Colonic mucosa (tissue), 4 donors: ENCODE results near the gene PLEKHA1. TPM values are rescaled to one million over a fixed set of nuclear protein-coding genes. Genes with fewer than 3 reads are reported as not detected.

ENCODE experiments used
- DNase-seq: peaks from one replicate; pipeline ENCODE4 v3.0.0-alpha.2; 2020
- H3K27ac ChIP-seq: fragments of 200-600 bp; one replicate; pipeline ENCODE4 v1.8.0; 2021
- H3K27me3 ChIP-seq: fragments of 200-600 bp; one replicate; pipeline ENCODE4 v1.8.0; 2021
- H3K36me3 ChIP-seq: fragments of 200-600 bp; one replicate; pipeline ENCODE4 v1.8.0; 2021
- H3K4me1 ChIP-seq: fragments of 200-600 bp; one replicate; pipeline ENCODE4 v1.8.0; 2021; ENCODE audit warnings: mild to moderate bottlenecking
- H3K4me3 ChIP-seq: fragments of 200-600 bp; one replicate; pipeline ENCODE4 v1.8.0; 2021
- H3K9ac ChIP-seq, 2 donors: one replicate each; pipeline ENCODE4 v1.7.0; 2013; ENCODE audit warnings: control low read depth in 2 of 2, low read depth in 2 of 2, low read length in 2 of 2
- H3K9me3 ChIP-seq: fragments of 200-600 bp; one replicate; pipeline ENCODE4 v1.8.0; 2021
- intact Hi-C: fragments of 100-400 bp; cut with DNase I; formaldehyde crosslinking; loops from one replicate; pipeline ENCODE4 v1.14.1; 2022
- total RNA-seq, 2 donors: library from RNA; stranded (reverse); fragmentation: NEBNext Ultra II Directional in 1 of 2; extraction: Animal tissue kit (Norgen Biotek cat#: 25700) in 1 of 2; gene quantifications; one replicate each; pipeline ENCODE4 v1.2.1, GENCODE V29; 2021
- TF ChIP-seq, protein P1 (sequence below): fragments of 200-600 bp; IDR thresholded peaks from one replicate; pipeline ENCODE4 v1.8.0; 2022; ENCODE audit warnings: antibody characterized with exemption, mild to moderate bottlenecking
- donor health status: healthy.
- donor health status: DM: no; HTN: no; CAD: no.
- donor health status: DM: no; HTN: no; CAD: no.

PLEKHA1 gene
- total RNA-seq, result 10 to 100 TPM; 34.8 to 55.6 TPM

- Histone ChIP-seq H3K9me3 (no peaks in the 10 kb centered on the region), H3K4me1 (no peaks in the 10 kb centered on the region), H3K36me3 (no peaks in the 10 kb centered on the region), H3K27ac (peak within 1 kb of the TSS; percentile 98), H3K4me3 (peak within 1 kb of the TSS; percentile 66), H3K27me3 (no peaks in the 10 kb centered on the region), H3K9ac (peak within 1 kb of the TSS; percentile 77 to 90)
- DNase-seq, result peak; percentile 94
- TF ChIP-seq, protein P1, sequence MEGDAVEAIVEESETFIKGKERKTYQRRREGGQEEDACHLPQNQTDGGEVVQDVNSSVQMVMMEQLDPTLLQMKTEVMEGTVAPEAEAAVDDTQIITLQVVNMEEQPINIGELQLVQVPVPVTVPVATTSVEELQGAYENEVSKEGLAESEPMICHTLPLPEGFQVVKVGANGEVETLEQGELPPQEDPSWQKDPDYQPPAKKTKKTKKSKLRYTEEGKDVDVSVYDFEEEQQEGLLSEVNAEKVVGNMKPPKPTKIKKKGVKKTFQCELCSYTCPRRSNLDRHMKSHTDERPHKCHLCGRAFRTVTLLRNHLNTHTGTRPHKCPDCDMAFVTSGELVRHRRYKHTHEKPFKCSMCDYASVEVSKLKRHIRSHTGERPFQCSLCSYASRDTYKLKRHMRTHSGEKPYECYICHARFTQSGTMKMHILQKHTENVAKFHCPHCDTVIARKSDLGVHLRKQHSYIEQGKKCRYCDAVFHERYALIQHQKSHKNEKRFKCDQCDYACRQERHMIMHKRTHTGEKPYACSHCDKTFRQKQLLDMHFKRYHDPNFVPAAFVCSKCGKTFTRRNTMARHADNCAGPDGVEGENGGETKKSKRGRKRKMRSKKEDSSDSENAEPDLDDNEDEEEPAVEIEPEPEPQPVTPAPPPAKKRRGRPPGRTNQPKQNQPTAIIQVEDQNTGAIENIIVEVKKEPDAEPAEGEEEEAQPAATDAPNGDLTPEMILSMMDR, result no peak
- intact Hi-C loops, result no loop called here
Measured at GRCh38 chr10:122374237-122374858, at the start of gene PLEKHA1. PLEKHA1 (plus strand) TSS chr10:122374708; CDS start chr10:122393201, 18,493 bp downstream.

DNA sequence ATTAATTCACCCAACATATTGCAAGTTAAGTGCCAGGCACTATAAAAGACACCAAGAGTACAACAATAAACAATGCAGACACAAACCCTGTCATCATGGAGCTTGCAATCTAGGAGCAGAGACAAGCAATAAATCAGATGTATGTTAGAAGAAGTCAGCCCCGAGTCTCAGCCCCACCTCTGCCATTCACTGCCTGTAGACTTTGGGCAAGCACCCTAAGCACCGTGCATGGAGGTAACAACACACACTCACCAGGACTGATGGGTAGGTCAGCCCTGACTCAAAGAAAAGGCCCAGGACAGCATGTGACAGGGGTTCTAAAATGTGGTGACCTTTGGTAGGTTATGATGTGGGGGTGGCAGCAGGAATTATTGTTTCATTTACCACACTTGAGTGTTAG, 49.3 kb upstream of the PLEKHA1 start:
- Histone ChIP-seq H3K9ac (no peak overlapping the region), H3K27me3 (no peaks in the 10 kb centered on the region), H3K9me3 (no peaks in the 10 kb centered on the region), H3K4me3 (no peak overlapping the region), H3K36me3 (no peaks in the 10 kb centered on the region), H3K27ac (no peak overlapping the region), H3K4me1 (no peaks in the 10 kb centered on the region)
- peak; percentile 10 for DNase-seq
- intact Hi-C loops, result no loop called here
- TF ChIP-seq, protein P1, result no peak

GRCh38 chr10:122326385-122326784, 48.1 kb upstream of the PLEKHA1 start:
- Histone ChIP-seq H3K9me3 (no peaks in the 10 kb centered on the region), H3K4me1 (no peaks in the 10 kb centered on the region), H3K4me3 (no peak overlapping the region), H3K9ac (no peak overlapping the region), H3K36me3 (no peaks in the 10 kb centered on the region), H3K27me3 (no peaks in the 10 kb centered on the region), H3K27ac (no peak overlapping the region)
- TF ChIP-seq, protein P1, result no peak
- peak; percentile 4 for DNase-seq
- intact Hi-C loops, result no loop called here

GRCh38 chr10:122326806-122327205, 47.7 kb upstream of the PLEKHA1 start:
- intact Hi-C loops, result no loop called here
- peak; percentile 7 for DNase-seq
- Histone ChIP-seq H3K4me3 (no peak overlapping the region), H3K9ac (no peak overlapping the region), H3K4me1 (no peaks in the 10 kb centered on the region), H3K27ac (no peak overlapping the region), H3K36me3 (no peaks in the 10 kb centered on the region), H3K27me3 (no peaks in the 10 kb centered on the region), H3K9me3 (no peaks in the 10 kb centered on the region)
- TF ChIP-seq, protein P1, result no peak

DNA sequence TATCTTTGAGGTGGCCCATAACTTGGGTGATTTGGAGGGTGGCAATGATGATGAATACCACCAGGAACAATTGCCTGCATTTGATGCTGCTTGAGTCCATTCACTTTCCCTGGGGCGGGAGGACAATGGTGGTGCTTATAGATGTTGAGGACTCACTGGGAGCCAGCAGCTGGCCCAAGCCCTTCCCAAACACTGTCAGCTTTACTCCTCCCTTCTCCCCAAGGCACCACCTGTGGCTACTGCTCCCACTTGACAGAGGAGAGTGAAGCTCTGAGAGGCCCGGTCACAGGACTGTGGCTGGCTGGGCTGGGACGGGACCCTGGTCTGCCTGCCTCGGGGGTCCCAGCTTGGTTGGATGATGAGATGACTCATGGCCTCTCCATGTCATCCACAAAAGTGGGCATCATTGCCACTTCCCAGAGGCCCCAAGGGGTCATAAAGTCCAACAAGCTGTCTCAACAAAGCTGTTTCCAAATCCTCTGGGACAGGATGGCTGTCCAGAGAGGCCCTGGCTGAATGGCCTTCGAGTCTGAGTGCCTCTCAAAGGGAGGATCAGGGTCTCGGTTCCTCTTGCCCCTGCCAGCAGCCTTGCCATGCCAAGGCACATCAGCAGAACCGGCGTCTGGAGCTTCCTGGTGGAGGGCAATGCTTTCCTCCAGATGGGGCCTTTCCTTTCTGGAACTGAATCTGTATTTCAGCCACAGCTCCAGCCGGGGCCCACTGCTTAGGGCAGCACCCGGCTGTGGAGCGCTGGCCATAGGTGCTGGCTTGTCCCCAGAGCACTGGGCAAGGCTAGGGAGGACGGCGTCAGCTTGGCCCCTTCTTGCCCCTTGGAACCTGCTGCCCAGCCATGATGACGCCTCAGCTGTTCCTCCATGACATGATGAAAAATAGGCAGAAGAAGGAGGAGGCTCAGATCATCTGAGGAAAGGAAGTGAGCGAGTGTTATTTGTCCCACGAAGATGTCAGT, 47.0 kb upstream of the PLEKHA1 start:
- Histone ChIP-seq H3K27ac (no peak overlapping the region), H3K9ac (no peak overlapping the region), H3K4me1 (no peaks in the 10 kb centered on the region), H3K36me3 (no peaks in the 10 kb centered on the region), H3K4me3 (no peak overlapping the region), H3K9me3 (no peaks in the 10 kb centered on the region), H3K27me3 (no peaks in the 10 kb centered on the region)
- DNase-seq, result peak; percentile 10
- TF ChIP-seq, protein P1, result no peak
- intact Hi-C loops, result no loop called here
